ENCODE measurements around the gene PCBP3. TPM values are rescaled to one million over a fixed set of nuclear protein-coding genes. Genes with fewer than 3 reads are reported as not detected.

Gene PCBP3
- total and polyA plus RNA-seq, 2 of the 13 experiments (the other 11 are each of a cell fraction or from before 2014, with no cell fraction given), result not detected

DNA sequence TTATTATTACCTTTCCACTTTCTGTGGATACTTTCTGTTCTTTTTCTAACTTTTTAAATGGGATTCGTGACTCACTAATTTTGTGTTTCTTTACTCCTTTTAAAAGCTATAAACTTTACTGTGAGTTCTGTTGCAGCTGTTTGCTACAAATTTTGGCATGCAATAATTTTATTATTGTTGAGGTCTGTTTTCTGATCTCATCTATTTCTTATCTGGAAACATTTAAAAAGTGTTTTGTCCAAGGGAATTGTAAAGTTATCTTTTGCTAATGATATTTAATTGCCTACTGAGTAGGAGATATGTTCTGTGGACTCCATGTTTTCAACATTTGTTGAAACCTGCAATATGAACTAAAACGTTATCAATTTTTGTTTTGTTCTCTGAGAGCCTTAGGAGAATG lies 199.9 kb downstream of the PCBP3 start (continued):
- TF ChIP-seq, protein P1, sequence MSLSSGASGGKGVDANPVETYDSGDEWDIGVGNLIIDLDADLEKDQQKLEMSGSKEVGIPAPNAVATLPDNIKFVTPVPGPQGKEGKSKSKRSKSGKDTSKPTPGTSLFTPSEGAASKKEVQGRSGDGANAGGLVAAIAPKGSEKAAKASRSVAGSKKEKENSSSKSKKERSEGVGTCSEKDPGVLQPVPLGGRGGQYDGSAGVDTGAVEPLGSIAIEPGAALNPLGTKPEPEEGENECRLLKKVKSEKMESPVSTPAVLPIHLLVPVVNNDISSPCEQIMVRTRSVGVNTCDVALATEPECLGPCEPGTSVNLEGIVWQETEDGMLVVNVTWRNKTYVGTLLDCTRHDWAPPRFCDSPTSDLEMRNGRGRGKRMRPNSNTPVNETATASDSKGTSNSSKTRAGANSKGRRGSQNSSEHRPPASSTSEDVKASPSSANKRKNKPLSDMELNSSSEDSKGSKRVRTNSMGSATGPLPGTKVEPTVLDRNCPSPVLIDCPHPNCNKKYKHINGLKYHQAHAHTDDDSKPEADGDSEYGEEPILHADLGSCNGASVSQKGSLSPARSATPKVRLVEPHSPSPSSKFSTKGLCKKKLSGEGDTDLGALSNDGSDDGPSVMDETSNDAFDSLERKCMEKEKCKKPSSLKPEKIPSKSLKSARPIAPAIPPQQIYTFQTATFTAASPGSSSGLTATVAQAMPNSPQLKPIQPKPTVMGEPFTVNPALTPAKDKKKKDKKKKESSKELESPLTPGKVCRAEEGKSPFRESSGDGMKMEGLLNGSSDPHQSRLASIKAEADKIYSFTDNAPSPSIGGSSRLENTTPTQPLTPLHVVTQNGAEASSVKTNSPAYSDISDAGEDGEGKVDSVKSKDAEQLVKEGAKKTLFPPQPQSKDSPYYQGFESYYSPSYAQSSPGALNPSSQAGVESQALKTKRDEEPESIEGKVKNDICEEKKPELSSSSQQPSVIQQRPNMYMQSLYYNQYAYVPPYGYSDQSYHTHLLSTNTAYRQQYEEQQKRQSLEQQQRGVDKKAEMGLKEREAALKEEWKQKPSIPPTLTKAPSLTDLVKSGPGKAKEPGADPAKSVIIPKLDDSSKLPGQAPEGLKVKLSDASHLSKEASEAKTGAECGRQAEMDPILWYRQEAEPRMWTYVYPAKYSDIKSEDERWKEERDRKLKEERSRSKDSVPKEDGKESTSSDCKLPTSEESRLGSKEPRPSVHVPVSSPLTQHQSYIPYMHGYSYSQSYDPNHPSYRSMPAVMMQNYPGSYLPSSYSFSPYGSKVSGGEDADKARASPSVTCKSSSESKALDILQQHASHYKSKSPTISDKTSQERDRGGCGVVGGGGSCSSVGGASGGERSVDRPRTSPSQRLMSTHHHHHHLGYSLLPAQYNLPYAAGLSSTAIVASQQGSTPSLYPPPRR (CRISPR knock-in tag; IDR thresholded peaks at IDR 0.05; ENCODE audit: borderline replicate concordance), result no peak
- TF ChIP-seq ZFP36 (IDR thresholded peaks at IDR 0.05; ENCODE audit: borderline replicate concordance, low read depth, low read length, partially characterized antibody) (no peak), ZNF788 (CRISPR knock-in tag; IDR thresholded peaks at IDR 0.05; ENCODE audit: borderline replicate concordance) (no peak), NFRKB (IDR thresholded peaks at IDR 0.05) (no peak), RBM39 (IDR thresholded peaks at IDR 0.05; ENCODE audit: low read depth, low read length, poor library complexity, severe bottlenecking) (no peak), FOXM1 (CRISPR knock-in tag; IDR thresholded peaks at IDR 0.05) (no peak), ZNF296 (CRISPR knock-in tag; conservative IDR thresholded peaks at IDR 0.05) (no peak)
- TF ChIP-seq, protein P2, sequence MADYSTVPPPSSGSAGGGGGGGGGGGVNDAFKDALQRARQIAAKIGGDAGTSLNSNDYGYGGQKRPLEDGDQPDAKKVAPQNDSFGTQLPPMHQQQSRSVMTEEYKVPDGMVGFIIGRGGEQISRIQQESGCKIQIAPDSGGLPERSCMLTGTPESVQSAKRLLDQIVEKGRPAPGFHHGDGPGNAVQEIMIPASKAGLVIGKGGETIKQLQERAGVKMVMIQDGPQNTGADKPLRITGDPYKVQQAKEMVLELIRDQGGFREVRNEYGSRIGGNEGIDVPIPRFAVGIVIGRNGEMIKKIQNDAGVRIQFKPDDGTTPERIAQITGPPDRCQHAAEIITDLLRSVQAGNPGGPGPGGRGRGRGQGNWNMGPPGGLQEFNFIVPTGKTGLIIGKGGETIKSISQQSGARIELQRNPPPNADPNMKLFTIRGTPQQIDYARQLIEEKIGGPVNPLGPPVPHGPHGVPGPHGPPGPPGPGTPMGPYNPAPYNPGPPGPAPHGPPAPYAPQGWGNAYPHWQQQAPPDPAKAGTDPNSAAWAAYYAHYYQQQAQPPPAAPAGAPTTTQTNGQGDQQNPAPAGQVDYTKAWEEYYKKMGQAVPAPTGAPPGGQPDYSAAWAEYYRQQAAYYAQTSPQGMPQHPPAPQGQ (CRISPR knock-in tag; IDR thresholded peaks at IDR 0.05; ENCODE audit: borderline replicate concordance), result no peak
- TF ChIP-seq, protein P3, sequence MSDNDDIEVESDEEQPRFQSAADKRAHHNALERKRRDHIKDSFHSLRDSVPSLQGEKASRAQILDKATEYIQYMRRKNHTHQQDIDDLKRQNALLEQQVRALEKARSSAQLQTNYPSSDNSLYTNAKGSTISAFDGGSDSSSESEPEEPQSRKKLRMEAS (IDR thresholded peaks at IDR 0.05), result no peak
- TF ChIP-seq, protein P4, sequence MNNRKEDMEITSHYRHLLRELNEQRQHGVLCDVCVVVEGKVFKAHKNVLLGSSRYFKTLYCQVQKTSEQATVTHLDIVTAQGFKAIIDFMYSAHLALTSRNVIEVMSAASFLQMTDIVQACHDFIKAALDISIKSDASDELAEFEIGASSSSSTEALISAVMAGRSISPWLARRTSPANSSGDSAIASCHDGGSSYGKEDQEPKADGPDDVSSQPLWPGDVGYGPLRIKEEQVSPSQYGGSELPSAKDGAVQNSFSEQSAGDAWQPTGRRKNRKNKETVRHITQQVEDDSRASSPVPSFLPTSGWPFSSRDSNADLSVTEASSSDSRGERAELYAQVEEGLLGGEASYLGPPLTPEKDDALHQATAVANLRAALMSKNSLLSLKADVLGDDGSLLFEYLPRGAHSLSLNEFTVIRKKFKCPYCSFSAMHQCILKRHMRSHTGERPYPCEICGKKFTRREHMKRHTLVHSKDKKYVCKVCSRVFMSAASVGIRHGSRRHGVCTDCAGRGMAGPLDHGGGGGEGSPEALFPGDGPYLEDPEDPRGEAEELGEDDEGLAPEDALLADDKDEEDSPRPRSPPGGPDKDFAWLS (CRISPR knock-in tag; IDR thresholded peaks at IDR 0.05; ENCODE audit: borderline replicate concordance), result no peak

All from HepG2 (cell line).